Activated T-cell treated with anti-CD3 and anti-CD28 coated beads, Interleukin-2, amount 50 U/mL, for 4 hours (primary cell): ENCODE results near the gene DIRAS1. TPM values are rescaled to one million over a fixed set of nuclear protein-coding genes. Genes with fewer than 3 reads are reported as not detected.
"Not testable (repeated sequence)": the region's sequence is repeated elsewhere in the genome, so short reads cannot be mapped to it uniquely, and the experiment has no call there.

Source experiments
- ATAC-seq, 2 donors: fragments of 200-7000 bp; cut with Tn5 transposase; one replicate each; pipeline ENCODE4 v1.10.0; 2021
- DNase-seq: peaks from one replicate; pipeline ENCODE4 v3.0.0-alpha.2; 2020
- H3K27me3 Mint-ChIP-seq: one replicate; pipeline ENCODE4 v1.8.0; 2021; ENCODE audit warnings: low read depth, mixed read lengths
- H3K36me3 Mint-ChIP-seq: one replicate; pipeline ENCODE4 v1.8.0; 2022; ENCODE audit warnings: mixed read lengths; ENCODE audit not compliant: insufficient read depth
- H3K4me1 Mint-ChIP-seq: one replicate; pipeline ENCODE4 v1.8.0; 2021; ENCODE audit warnings: low read depth, mixed read lengths
- H3K4me3 Mint-ChIP-seq: one replicate; pipeline ENCODE4 v1.8.0; 2021; ENCODE audit warnings: mild to moderate bottlenecking, moderate library complexity, mixed read lengths
- H3K9me3 Mint-ChIP-seq: one replicate; pipeline ENCODE4 v1.8.0; 2021; ENCODE audit warnings: mixed read lengths
- total RNA-seq, 3 donors: library from RNA; stranded (reverse); gene quantifications; one replicate each; pipeline ENCODE4 v1.2.1, GENCODE V29; 2021

Gene DIRAS1
- total RNA-seq, 3 donors from 2014 or later: 0.13 to 0.27 (median 0.20) TPM

- Mint-ChIP-seq H3K36me3 (no peaks in the 10 kb centered on the region), H3K27me3 (no peaks in the 10 kb centered on the region), H3K4me3 (no peak overlapping the region), H3K9me3 (no peaks in the 10 kb centered on the region), H3K4me1 (peaks cover 28% of the 10 kb centered on the region)
- ATAC-seq (no peak), DNase-seq (no peak)
Observed at GRCh38 chr19:2699413-2700140, 21.6 kb downstream of the DIRAS1 start.

GRCh38 chr19:2694196-2694595, 27.0 kb downstream of the DIRAS1 start:
- H3K4me1 Mint-ChIP-seq: peaks cover 7% of the 10 kb centered on the region
- H3K36me3 Mint-ChIP-seq: no peaks in the 10 kb centered on the region
- H3K4me3 Mint-ChIP-seq: no peak overlapping the region
- H3K27me3 Mint-ChIP-seq: no peaks in the 10 kb centered on the region
- DNase-seq (no peak), ATAC-seq (no peak)
- H3K9me3 Mint-ChIP-seq: no peaks in the 10 kb centered on the region

- Mint-ChIP-seq H3K4me1 (peaks cover 3% of the 10 kb centered on the region), H3K36me3 (no peaks in the 10 kb centered on the region), H3K4me3 (no peak overlapping the region), H3K9me3 (no peaks in the 10 kb centered on the region), H3K27me3 (no peaks in the 10 kb centered on the region)
- DNase-seq (no peak), ATAC-seq (no peak)
Observed at GRCh38 chr19:2693492-2694160, 27.5 kb downstream of the DIRAS1 start.

GRCh38 chr19:2691951-2692350, 29.2 kb downstream of the DIRAS1 start:
- no peak for ATAC-seq
- DNase-seq: no peak
- H3K4me1 Mint-ChIP-seq: peaks cover 2% of the 10 kb centered on the region
- no peak overlapping the region for H3K4me3 Mint-ChIP-seq
- H3K36me3 Mint-ChIP-seq: no peaks in the 10 kb centered on the region
- no peaks in the 10 kb centered on the region for H3K27me3 Mint-ChIP-seq
- no peaks in the 10 kb centered on the region for H3K9me3 Mint-ChIP-seq

- no peak overlapping the region for H3K4me3 Mint-ChIP-seq
- no peaks in the 10 kb centered on the region for H3K27me3 Mint-ChIP-seq
- no peak for DNase-seq
- H3K9me3 Mint-ChIP-seq: no peaks in the 10 kb centered on the region
- peaks cover 2% of the 10 kb centered on the region for H3K4me1 Mint-ChIP-seq
- no peak for ATAC-seq
- no peaks in the 10 kb centered on the region for H3K36me3 Mint-ChIP-seq
Observed at GRCh38 chr19:2690856-2691255, 30.3 kb downstream of the DIRAS1 start.

- no peaks in the 10 kb centered on the region for H3K27me3 Mint-ChIP-seq
- no peaks in the 10 kb centered on the region for H3K36me3 Mint-ChIP-seq
- no peak overlapping the region for H3K4me3 Mint-ChIP-seq
- ATAC-seq (no peak), DNase-seq (no peak)
- H3K4me1 Mint-ChIP-seq: peaks cover 2% of the 10 kb centered on the region
- no peaks in the 10 kb centered on the region for H3K9me3 Mint-ChIP-seq
Observed at GRCh38 chr19:2686360-2686759, 34.8 kb downstream of the DIRAS1 start.

GRCh38 chr19:2685204-2685704, 35.9 kb downstream of the DIRAS1 start:
- H3K36me3 Mint-ChIP-seq: no peaks in the 10 kb centered on the region
- ATAC-seq: no peak
- peaks cover 3% of the 10 kb centered on the region for H3K4me1 Mint-ChIP-seq
- DNase-seq: no peak
- no peak overlapping the region for H3K4me3 Mint-ChIP-seq
- no peaks in the 10 kb centered on the region for H3K27me3 Mint-ChIP-seq
- no peaks in the 10 kb centered on the region for H3K9me3 Mint-ChIP-seq

GRCh38 chr19:2683430-2684003, 37.7 kb downstream of the DIRAS1 start:
- no peaks in the 10 kb centered on the region for H3K9me3 Mint-ChIP-seq
- peaks cover 3% of the 10 kb centered on the region for H3K4me1 Mint-ChIP-seq
- DNase-seq: no peak
- no peaks in the 10 kb centered on the region for H3K36me3 Mint-ChIP-seq
- no peak for ATAC-seq
- no peak overlapping the region for H3K4me3 Mint-ChIP-seq
- H3K27me3 Mint-ChIP-seq: no peaks in the 10 kb centered on the region

- Mint-ChIP-seq H3K9me3 (no peaks in the 10 kb centered on the region), H3K4me3 (no peak overlapping the region), H3K36me3 (no peaks in the 10 kb centered on the region), H3K4me1 (peaks cover 3% of the 10 kb centered on the region), H3K27me3 (no peaks in the 10 kb centered on the region)
- ATAC-seq (no peak), DNase-seq (no peak)
Observed at GRCh38 chr19:2680808-2681207, 40.4 kb downstream of the DIRAS1 start.

- ATAC-seq (no peak), DNase-seq (no peak)
- Mint-ChIP-seq H3K4me1 (peaks cover 3% of the 10 kb centered on the region), H3K4me3 (no peak overlapping the region), H3K36me3 (no peaks in the 10 kb centered on the region), H3K27me3 (no peaks in the 10 kb centered on the region), H3K9me3 (no peaks in the 10 kb centered on the region)
Observed at GRCh38 chr19:2679439-2679838, 41.7 kb downstream of the DIRAS1 start.

GRCh38 chr19:2678948-2679347, 42.2 kb downstream of the DIRAS1 start:
- not testable (repeated sequence) for ATAC-seq, H3K36me3 Mint-ChIP-seq

GRCh38 chr19:2678044-2678671, 43.0 kb downstream of the DIRAS1 start:
- H3K4me1 Mint-ChIP-seq: peaks cover 3% of the 10 kb centered on the region
- H3K4me3 Mint-ChIP-seq: no peak overlapping the region
- no peak for ATAC-seq
- no peaks in the 10 kb centered on the region for H3K27me3 Mint-ChIP-seq
- H3K9me3 Mint-ChIP-seq: no peaks in the 10 kb centered on the region
- no peak for DNase-seq
- H3K36me3 Mint-ChIP-seq: no peaks in the 10 kb centered on the region

More at GRCh38 chr19:2678948-2679347, 42.2 kb downstream of the DIRAS1 start:
- not testable (repeated sequence) for DNase-seq, H3K4me3 Mint-ChIP-seq, H3K27me3 Mint-ChIP-seq, H3K4me1 Mint-ChIP-seq, H3K9me3 Mint-ChIP-seq

- H3K4me3 Mint-ChIP-seq: no peak overlapping the region
- ATAC-seq: no peak
- no peaks in the 10 kb centered on the region for H3K27me3 Mint-ChIP-seq
- H3K36me3 Mint-ChIP-seq: no peaks in the 10 kb centered on the region
- no peaks in the 10 kb centered on the region for H3K9me3 Mint-ChIP-seq
- DNase-seq: no peak
- peaks cover 3% of the 10 kb centered on the region for H3K4me1 Mint-ChIP-seq
Observed at GRCh38 chr19:2676823-2677222, 44.3 kb downstream of the DIRAS1 start.

- H3K36me3 Mint-ChIP-seq: no peaks in the 10 kb centered on the region
- no peak for ATAC-seq
- H3K9me3 Mint-ChIP-seq: no peaks in the 10 kb centered on the region
- DNase-seq: no peak
- no peaks in the 10 kb centered on the region for H3K27me3 Mint-ChIP-seq
- peaks cover 1% of the 10 kb centered on the region for H3K4me1 Mint-ChIP-seq
- H3K4me3 Mint-ChIP-seq: no peak overlapping the region
Observed at GRCh38 chr19:2675892-2676291, 45.3 kb downstream of the DIRAS1 start.
